NCI-H2171 treated with DMSO at 0.1 percent for 48 hours (cell line): Measurements from ENCODE around the gene CREBBP.

Experiments used
- DNase-seq: peaks from one replicate; lab custom pipeline; 2025; lab: John Stamatoyannopoulos, UW

The CREBBP gene

DNA sequence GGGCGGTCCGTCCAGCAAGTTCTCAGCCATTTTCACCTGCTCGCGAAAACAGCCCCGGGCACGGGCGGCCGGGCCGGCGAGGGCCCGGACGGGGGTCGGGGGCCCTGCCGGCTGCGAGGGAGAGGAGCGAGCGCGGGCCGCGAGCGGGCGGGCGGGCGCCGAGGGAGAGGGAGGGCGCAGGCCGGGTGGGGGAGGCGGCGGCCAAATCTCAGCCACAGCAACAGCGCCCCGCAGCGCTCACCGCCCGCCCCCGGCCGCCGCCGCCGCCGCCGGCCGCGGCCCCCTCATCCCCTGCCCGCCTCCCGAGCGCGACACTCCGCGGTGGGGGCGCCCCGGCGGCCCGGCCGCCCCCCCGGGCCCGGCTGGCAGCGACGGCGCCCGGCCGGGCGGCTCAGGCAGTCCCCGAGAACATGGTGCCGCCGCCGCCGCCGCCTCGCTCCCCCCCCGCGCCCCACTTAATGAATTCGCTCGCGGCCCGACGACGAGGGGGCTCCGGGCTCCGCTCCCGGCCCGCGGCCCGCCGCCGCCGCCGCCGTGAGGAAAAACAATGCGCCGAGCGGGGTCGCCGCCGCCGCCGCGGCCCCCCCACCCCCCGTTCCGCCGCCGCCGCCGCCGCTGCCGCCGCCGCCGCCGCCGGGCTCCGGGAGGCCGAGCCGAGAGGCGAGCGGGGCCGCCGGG is 487 bp downstream of the CREBBP start:
- peak; percentile 16 for DNase-seq

GRCh38 chr16:3879258-3879886 is 1.1 kb downstream of the CREBBP start:
- no peak for DNase-seq

DNA sequence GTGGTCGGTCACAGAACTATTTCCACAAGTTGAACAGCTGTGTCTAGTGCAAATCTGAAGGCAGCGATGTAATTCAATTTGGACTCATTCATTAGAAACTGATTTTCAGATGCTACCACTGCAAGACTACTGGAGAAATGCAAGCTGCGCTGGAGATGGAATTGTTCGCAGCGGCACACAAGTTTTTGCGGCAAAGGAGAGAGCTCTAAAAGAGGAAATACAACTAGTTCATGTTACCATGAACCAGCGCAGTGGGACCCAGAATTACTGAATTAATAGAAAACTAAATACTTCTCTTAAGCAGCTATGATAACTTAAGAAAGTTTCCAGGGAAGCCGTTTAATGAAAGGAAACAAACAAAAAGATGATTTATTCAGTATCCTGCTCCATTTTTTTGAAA is 1.9 kb downstream of the CREBBP start:
- DNase-seq, result no peak

GRCh38 chr16:3876695-3877094 is 3.8 kb downstream of the CREBBP start:
- no peak for DNase-seq

- no peak for DNase-seq
These were observed 4.4 kb downstream of the CREBBP start for GRCh38 chr16:3876160-3876559.

- no peak for DNase-seq
These were observed 5.5 kb downstream of the CREBBP start for GRCh38 chr16:3874794-3875692.

- DNase-seq, result no peak
These were observed 6.3 kb downstream of the CREBBP start for GRCh38 chr16:3874242-3874641.

DNA sequence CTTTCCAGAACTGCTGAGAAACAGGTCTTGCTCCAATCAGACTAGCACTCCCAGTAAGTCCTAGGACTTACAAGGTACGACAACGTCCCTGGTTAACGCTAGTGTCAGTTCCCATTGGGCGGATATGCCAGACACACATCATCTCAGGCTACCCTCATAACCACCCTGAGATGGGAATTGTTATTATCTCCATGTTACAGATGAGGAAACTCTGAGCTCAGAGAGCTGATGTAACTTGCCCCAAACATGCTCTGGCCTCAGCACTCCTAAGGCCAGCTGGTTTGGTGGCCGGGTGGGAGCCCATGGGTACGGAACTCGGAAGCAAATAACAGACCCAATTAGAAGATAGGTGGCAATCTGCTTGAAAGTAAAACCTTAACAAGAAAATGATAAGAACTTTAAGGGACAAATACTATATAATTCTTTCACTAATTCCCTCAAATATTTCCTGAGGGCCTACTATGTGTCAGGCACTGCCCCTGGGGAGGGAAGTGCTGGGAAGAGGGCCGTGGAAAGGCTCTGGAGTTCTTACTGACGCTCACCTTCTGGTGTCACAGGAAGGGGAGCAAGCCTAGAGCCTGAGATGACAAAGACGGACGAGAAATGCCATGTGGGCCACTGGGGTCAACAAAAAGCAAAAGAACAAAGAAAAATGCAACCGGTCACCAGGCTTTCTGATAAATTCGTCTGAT is 6.9 kb downstream of the CREBBP start:
- no peak for DNase-seq

DNA sequence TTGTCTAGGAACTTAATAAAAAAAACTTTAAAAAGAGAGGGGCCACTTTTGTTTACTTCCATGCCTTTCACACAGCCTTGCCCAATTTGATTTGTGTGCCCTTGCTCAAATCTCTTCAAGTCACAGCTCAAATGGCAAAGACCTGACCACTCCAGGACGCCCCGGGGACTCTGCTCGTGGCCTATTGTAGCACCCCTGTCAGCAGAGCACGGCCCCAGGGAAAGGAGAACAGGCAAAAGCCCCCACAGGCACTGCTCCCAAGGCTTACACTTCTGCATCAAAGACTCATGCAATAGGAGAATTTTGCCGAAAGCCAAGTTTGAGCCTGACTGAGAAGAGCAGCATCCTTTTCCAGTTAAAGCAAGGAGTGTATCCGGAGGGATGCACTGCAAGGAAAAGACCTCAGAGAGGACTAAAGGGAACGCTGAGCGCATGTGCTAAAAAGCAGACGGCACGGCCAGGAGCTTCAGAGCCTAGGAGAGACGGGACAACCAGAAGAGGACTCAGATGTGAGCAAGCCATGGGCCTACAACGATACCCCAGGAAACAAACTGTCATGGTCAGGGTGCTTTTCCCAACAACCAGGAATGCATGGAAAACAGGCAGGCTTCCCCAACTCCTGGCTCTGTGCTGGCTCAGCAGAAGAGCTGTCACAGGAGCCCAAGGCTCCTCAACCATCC is 8.2 kb downstream of the CREBBP start:
- no peak for DNase-seq

GRCh38 chr16:3868967-3869366 is 11.5 kb downstream of the CREBBP start:
- peak; percentile 50 for DNase-seq

- DNase-seq, result no peak
These were observed 12.0 kb downstream of the CREBBP start for GRCh38 chr16:3868556-3868955.

- no peak for DNase-seq
These were observed 13.6 kb downstream of the CREBBP start for GRCh38 chr16:3866703-3867431.

GRCh38 chr16:3865241-3865640 is 15.3 kb downstream of the CREBBP start:
- no peak for DNase-seq

DNA sequence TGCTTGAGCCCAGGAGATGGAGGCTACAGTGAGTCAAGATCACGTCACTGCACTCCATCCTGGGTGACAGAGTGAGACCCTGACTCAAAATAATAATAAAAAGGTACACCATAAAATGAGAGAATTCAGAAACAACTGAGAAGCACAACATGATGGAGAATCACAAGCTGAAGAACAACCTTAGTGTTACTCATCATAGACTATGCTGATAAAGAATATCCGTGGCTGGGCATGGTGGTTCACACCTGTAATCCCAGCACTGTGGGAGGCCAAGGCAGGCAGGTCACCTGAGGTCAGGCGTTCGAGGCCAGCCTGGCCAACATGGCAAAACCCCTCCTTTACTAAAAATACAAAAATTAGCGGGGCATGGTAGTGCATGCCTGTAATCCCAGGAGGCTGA is 16.0 kb downstream of the CREBBP start:
- no peak for DNase-seq

GRCh38 chr16:3863587-3863986 is 16.9 kb downstream of the CREBBP start:
- DNase-seq, result no peak

GRCh38 chr16:3861808-3862451 is 18.6 kb downstream of the CREBBP start:
- DNase-seq, result no peak

- peak; percentile 67 for DNase-seq
These were observed 20.6 kb downstream of the CREBBP start for GRCh38 chr16:3859889-3860288.

DNA sequence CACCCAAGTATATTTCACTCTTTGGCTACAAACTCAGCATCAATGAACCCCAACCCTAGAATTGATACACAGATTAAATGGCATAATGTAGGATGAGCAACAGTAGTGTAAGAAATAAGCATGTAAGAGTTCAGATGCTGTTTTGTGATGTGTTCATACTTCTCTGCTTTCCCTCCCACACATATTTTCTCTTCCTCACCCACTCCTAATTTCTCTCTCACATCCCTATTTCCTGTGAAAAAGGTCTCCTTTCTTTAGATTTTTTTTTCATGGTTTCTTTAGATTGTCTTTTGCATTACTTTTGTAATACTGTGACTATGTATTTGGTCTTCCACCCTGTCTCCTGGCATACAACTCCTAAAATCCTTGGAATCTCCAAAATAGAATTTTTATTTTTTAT is 21.7 kb downstream of the CREBBP start:
- DNase-seq, result no peak

DNA sequence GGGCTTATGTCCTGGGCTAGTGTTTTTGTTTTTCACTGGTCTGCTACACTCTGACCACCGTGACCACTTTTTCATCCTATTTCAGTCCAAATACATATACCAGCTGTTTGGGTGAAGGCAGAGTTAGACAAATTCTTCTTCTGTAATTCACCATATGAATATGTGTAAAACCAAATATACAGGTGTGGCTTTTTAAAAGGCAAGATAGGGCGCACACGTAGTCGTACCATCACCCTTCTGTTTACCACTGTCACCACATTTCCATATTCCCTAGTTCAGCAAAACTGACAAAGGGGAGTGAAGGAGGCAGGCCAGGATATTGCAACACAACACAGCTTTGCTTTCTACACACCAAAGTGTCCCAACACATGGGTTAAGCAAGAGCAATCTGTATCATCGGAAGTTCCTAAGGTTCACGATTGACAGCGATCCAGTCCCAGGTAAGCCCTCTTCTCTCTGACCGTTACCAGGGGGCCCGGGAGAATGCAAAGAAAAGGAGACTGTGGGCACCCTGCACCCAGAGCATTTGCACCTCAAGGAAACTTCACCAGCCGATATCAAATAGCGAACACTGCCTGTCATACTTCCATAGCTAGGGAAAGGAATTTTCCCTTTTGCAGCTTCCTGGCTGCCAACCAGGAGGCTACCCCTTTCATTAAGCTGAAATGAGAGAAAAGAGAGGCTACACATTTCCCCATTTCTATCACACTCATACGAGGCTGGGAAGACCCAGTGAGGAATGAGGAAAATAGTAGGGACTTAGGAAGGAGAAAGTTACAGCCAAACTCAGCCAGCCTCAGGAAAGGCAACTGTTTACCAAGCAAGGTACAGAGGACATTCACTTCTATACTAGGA is 23.1 kb downstream of the CREBBP start:
- DNase-seq, result no peak
